BLaER1 treated with 17β-estradiol and CSF1 and Interleukin-3, amounts not matched to agents 10 nM and 100 nM (cell line): Measurements from ENCODE around the gene REN.

ENCODE experiments used
- H3K27ac ChIP-seq, 11 experiments: shearing (Covaris generic); formaldehyde crosslinking; 2 replicates each; pipeline ENCODE4 v1.8.1; 2022
- H3K27me3 ChIP-seq, 11 experiments: shearing (Covaris generic); formaldehyde crosslinking; 2 replicates each; pipeline ENCODE4 v1.8.1; 2022
- H3K36me3 ChIP-seq, 11 experiments: shearing (Covaris generic); formaldehyde crosslinking; 2 replicates each; pipeline ENCODE4 v1.8.1; 2022
- H3K4me1 ChIP-seq, 10 experiments: shearing (Covaris generic); formaldehyde crosslinking; 2 replicates each; pipeline ENCODE4 v1.8.1; 2022
- H3K4me2 ChIP-seq, 11 experiments: shearing (Covaris generic); formaldehyde crosslinking; 2 replicates each; pipeline ENCODE4 v1.8.1; 2022
- H3K4me3 ChIP-seq, 10 experiments: shearing (Covaris generic); formaldehyde crosslinking; 2 replicates each; pipeline ENCODE4 v1.8.1; 2022
- H3K9ac ChIP-seq, 11 experiments: shearing (Covaris generic); formaldehyde crosslinking; 2 replicates each; pipeline ENCODE4 v1.8.1; 2022
- H3K9me3 ChIP-seq, 11 experiments: shearing (Covaris generic); formaldehyde crosslinking; replicated peaks in 1 of 11; 2 replicates each; pipeline ENCODE4 v1.8.1; 2022
- H4K20me1 ChIP-seq, 11 experiments: shearing (Covaris generic); formaldehyde crosslinking; 2 replicates each; pipeline ENCODE4 v1.8.1; 2022
- Cebpa-rat ChIP-seq, 11 experiments: shearing (Covaris generic); IDR thresholded peaks; 2 replicates each; pipeline ENCODE4 v1.8.1; 2022

REN gene

DNA sequence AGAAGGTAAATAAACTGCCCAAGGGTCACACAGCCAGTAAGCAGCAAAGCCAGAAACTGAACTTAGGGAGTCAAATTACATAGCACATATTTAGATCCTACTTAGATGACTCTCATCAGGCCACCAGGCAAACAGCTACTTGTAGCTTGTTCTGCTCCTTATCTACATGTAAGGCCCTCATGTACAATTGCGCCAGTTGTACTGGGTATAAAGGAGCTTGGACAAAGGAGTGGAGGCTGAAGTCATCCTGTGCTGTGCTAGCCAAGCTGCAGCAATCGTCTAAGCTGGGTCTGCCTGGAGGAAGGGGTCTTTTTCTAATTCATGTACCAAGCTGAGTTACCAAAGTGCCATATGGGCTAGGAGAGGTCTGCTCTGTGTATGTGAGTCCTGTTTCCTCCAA is 27.0 kb downstream of the REN start:
- TF ChIP-seq Cebpa-rat (IDR thresholded peaks at IDR 0.05), result no peak
- H4K20me1 ChIP-seq, result no peaks in the 10 kb centered on the region
- no peak overlapping the region for H3K4me2 ChIP-seq
- H3K4me3 ChIP-seq, result no peak overlapping the region
- H3K27me3 ChIP-seq, result no peaks in the 10 kb centered on the region
- H3K4me1 ChIP-seq, result peaks cover 5 to 8% (median 6%) of the 10 kb centered on the region in 10 experiments; a peak in 17 of 20 replicates
- no peak overlapping the region for H3K27ac ChIP-seq
- H3K9ac ChIP-seq, result no peak overlapping the region
- peaks cover 0 to 21% (median 0%) of the 10 kb centered on the region in 11 experiments; a peak in 7 of 22 replicates for H3K36me3 ChIP-seq
- no peaks in the 10 kb centered on the region for H3K9me3 ChIP-seq

DNA sequence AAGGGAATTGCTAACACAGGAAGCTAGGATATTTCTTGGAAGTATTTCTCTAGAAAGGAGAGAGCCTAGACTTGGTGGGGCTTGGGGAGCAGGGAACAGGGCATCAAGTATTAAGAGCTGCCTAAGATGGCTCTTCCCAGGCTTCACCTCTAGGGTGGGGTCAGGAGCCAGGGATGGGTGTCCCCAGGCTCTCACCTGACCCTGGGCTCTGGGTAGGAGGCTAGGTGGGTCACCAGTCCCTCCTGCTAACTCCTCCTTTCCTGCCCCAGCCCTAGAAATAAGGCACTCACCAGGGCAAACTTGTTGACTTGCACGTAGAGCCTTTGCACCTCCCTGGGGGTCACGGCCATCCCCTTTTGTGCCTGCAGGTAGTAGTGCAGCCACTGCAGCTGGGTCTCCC is 29.3 kb downstream of the REN start:
- Histone ChIP-seq H3K9ac (no peak overlapping the region), H3K4me3 (no peak overlapping the region), H3K4me1 (peaks cover 5 to 11% (median 10%) of the 10 kb centered on the region in 10 experiments; a peak in 17 of 20 replicates), H3K36me3 (peaks cover 0 to 21% (median 0%) of the 10 kb centered on the region in 11 experiments; a peak in 7 of 22 replicates), H3K27ac (no peak overlapping the region), H4K20me1 (no peaks in the 10 kb centered on the region), H3K4me2 (no peak overlapping the region), H3K9me3 (no peaks in the 10 kb centered on the region), H3K27me3 (no peaks in the 10 kb centered on the region)
- TF ChIP-seq Cebpa-rat (IDR thresholded peaks at IDR 0.05), result no peak

DNA sequence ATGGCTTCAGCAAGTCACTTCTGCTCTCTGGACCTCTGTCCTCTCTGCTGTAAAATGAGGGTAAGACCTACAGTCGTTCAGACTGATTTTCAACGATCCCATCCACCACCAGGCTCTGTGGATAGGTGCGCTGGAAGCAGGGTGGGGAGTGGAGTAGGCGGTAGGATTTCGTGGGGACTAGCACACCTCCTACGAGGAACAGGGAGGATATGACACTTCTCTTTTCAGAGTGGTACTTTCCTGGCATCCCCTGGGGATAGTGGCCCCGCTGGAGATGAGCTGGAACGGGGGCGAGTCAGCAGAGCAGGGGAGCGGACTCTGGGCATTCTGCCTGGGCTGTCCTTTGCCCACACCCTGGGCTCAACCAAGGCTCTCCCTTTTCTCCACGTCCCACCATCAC is 32.0 kb downstream of the REN start:
- no peak overlapping the region for H3K27ac ChIP-seq
- H4K20me1 ChIP-seq, result no peaks in the 10 kb centered on the region
- peaks cover 0 to 14% (median 0%) of the 10 kb centered on the region in 11 experiments; a peak in 6 of 22 replicates for H3K36me3 ChIP-seq
- no peak overlapping the region for H3K4me3 ChIP-seq
- H3K4me2 ChIP-seq, result peak overlapping the region in 10 of 11 experiments; percentile 25 to 65 (median 50); a peak in 19 of 22 replicates
- no peak for TF ChIP-seq Cebpa-rat (IDR thresholded peaks at IDR 0.05)
- no peaks in the 10 kb centered on the region for H3K9me3 ChIP-seq
- H3K27me3 ChIP-seq, result no peaks in the 10 kb centered on the region
- H3K4me1 ChIP-seq, result peaks cover 5 to 15% (median 10%) of the 10 kb centered on the region in 10 experiments; a peak in 17 of 20 replicates
- no peak overlapping the region for H3K9ac ChIP-seq

DNA sequence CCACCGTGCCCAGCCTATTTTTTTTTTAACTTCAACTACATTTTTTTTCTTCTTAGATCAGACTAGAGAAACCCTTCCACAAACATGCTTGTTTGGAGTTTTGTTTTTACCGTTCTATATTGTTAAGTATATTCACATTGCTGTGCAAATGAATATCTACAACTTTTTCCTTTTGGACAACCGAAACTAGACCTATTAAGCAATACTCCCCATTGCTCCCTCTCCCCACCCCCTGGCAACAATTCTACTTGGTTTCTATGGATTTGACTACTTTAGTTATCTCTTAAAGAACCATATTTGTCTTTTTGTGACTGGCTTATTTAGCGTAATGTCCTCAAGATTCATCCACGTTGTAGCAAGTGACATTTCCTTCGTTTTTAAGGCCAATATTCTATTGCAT is 33.4 kb downstream of the REN start:
- no peaks in the 10 kb centered on the region for H4K20me1 ChIP-seq
- peaks cover 5 to 21% (median 10%) of the 10 kb centered on the region in 10 experiments; a peak in 17 of 20 replicates for H3K4me1 ChIP-seq
- H3K9ac ChIP-seq, result no peak overlapping the region
- no peak overlapping the region for H3K4me2 ChIP-seq
- H3K36me3 ChIP-seq, result 0 out of 22 replicates have a peak, but pooled peaks cover 0 to 6% (median 0%) of the 10 kb centered on the region in 11 experiments
- H3K27ac ChIP-seq, result no peak overlapping the region
- H3K4me3 ChIP-seq, result no peak overlapping the region
- H3K27me3 ChIP-seq, result no peaks in the 10 kb centered on the region
- no peak for TF ChIP-seq Cebpa-rat (IDR thresholded peaks at IDR 0.05)
- no peaks in the 10 kb centered on the region for H3K9me3 ChIP-seq

DNA sequence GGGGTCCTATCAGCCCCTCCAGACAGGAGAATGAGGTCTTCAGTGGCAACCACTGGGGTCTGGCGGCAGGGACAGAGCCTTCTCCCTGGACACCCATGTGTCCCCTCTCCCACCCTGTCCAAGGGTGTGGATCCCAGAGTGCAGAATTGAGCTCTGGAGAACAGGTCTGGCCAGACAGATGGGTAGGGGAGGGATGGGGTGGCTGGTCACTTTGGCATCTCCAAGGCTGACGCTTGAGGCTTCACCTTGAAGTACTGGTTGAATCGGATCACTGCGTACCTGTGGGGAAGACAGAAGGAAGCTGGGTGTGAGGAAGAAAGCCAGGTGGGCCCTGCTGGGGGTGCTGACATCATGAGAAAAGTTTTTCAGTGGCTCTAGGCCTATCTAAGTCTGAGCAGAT is 34.2 kb downstream of the REN start:
- Histone ChIP-seq H3K36me3 (0 out of 22 replicates have a peak, but pooled peaks cover 0 to 2% (median 0%) of the 10 kb centered on the region in 11 experiments), H3K4me3 (no peak overlapping the region), H4K20me1 (no peaks in the 10 kb centered on the region), H3K27me3 (no peaks in the 10 kb centered on the region), H3K9ac (no peak overlapping the region), H3K4me1 (peaks cover 7 to 26% (median 16%) of the 10 kb centered on the region in 10 experiments; a peak in 17 of 20 replicates), H3K27ac (no peak overlapping the region), H3K9me3 (no peaks in the 10 kb centered on the region), H3K4me2 (no peak overlapping the region)
- no peak for TF ChIP-seq Cebpa-rat (IDR thresholded peaks at IDR 0.05)

DNA sequence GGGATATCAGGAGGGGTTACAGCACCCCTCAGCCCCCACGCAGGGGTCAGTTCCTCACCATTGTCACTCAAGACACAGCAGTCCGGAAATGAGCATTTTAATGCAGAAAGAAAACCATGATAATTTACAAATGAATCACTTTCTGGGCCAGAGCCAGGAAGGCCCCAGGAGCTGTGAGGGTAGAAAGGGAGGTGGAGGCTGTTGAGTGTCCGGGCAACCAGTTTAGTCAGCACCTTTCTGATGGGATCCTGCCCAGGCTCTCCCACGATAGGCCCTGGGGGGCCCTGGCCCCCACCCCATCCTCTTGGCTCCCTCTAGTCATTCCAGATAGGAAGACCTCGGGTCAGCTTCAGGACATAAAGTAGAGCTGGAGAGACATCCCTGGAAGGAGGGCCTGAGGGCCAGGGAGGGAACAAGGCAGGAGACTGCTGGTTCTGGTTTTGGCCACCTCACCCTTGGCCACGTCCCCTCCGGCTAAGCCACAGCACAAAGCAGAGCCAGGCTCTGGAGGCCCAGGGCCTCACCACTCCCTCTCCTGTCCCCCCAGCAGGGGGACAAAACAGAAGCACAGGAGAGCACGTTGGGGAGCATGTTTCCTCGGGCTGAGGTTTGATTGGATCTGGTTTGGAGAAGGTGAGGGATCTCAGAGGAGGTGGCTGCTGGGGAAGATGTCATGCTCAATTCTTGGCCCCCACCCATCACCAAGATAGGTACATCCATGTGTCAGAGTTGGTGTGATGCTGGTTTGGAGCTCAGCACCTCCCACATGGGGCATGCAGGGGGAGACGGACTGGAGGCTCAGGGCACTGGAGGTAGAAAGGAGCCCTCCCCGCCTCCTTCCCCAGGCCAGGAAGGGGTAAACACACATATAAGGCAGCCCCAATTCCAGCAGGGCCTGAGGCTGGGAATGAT is 34.9 kb downstream of the REN start:
- Histone ChIP-seq H3K27ac (no peak overlapping the region), H3K4me1 (peaks cover 7 to 33% (median 16%) of the 10 kb centered on the region in 10 experiments; a peak in 17 of 20 replicates), H3K27me3 (no peaks in the 10 kb centered on the region), H3K9me3 (no peaks in the 10 kb centered on the region), H3K36me3 (no peaks in the 10 kb centered on the region), H3K4me3 (no peak overlapping the region), H3K9ac (no peak overlapping the region; a peak in 2 of 22 replicates), H4K20me1 (no peaks in the 10 kb centered on the region), H3K4me2 (no peak overlapping the region)
- no peak for TF ChIP-seq Cebpa-rat (IDR thresholded peaks at IDR 0.05)

DNA sequence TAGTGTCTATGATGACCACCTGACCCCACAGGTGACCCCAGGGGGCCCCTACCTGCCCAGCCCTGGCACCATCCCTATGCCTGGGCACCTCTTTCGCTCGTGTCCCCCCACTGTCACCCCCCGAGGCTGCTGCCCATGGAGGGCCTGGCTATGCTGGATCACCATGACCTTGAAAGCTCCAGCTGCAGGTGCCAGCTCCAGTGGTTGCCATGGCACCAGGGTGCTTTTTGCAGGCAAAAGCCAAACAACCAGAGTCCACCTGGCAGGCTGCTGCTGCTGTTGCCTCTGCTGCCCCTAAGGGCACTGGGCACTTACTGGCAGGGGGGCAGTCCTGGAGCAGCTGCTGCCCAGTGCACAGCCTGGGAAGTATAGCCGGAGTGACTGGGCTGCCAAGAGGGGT is 36.0 kb downstream of the REN start:
- H3K4me3 ChIP-seq, result no peak overlapping the region
- no peaks in the 10 kb centered on the region for H3K27me3 ChIP-seq
- H3K9me3 ChIP-seq, result no peaks in the 10 kb centered on the region
- no peak for TF ChIP-seq Cebpa-rat (IDR thresholded peaks at IDR 0.05)
- H3K27ac ChIP-seq, result no peak overlapping the region
- H3K4me2 ChIP-seq, result no peak overlapping the region
- no peaks in the 10 kb centered on the region for H4K20me1 ChIP-seq
- no peaks in the 10 kb centered on the region for H3K36me3 ChIP-seq
- peaks cover 7 to 38% (median 17%) of the 10 kb centered on the region in 10 experiments; a peak in 17 of 20 replicates for H3K4me1 ChIP-seq
- H3K9ac ChIP-seq, result no peak overlapping the region

DNA sequence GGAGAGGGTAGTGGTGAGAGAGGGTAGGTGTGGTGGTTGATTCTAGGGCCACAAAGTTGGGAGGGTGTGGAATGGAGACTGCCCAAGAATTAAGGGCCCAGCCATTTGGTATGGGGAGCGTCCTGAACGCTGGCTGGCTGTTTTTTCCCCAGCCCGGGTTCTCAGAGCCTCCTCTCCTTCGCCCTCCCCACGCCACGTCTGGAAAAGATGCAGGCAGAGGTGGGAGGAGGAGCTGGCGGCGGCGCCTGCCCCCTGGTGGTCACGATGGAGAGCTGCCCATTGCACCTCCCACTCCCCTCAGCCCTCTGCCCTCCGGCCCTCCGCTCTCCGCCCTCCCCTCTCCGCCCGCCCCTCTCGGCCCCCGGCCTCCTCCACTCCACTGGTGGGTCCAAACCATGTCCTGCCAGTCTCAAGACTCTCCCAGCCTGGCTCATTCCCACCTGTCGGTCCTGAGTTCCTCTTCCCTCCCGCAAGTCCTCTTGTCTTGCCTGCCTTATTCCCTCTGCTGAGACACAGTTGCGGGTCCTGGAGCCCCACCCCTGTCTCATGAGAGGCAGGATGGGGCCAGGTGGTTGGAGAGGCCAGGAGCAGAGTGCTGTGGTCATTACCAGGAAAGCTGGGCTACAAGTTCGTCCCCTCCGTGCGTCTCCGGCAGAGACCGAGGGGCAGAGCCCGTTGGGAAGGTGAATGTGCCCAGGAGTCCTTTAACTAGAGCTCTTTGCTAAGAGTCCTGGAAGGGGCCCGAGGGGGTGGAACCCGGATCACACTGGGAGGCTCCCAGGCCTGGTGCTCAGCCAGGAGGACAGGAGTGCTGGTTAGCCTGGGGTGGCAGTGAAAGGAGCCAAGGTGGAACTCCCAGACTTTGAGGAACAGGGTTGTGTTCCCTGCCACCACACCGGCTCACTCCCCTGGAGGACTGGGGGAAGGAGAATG is 36.9 kb downstream of the REN start:
- H3K27me3 ChIP-seq, result no peaks in the 10 kb centered on the region
- H3K9me3 ChIP-seq, result no peaks in the 10 kb centered on the region
- H3K4me2 ChIP-seq, result peak overlapping the region; percentile 19 to 79 (median 57)
- peak overlapping the region in 1 of 10 experiments; percentile 28; a peak in 1 of 20 replicates for H3K4me3 ChIP-seq
- no peak for TF ChIP-seq Cebpa-rat (IDR thresholded peaks at IDR 0.05)
- peaks cover 4 to 34% (median 11%) of the 10 kb centered on the region in 10 experiments; a peak in 17 of 20 replicates for H3K4me1 ChIP-seq
- H3K36me3 ChIP-seq, result peaks cover 0 to 3% (median 0%) of the 10 kb centered on the region in 11 experiments; a peak in 1 of 22 replicates
- no peaks in the 10 kb centered on the region for H4K20me1 ChIP-seq
- H3K27ac ChIP-seq, result no peak overlapping the region
- H3K9ac ChIP-seq, result peak overlapping the region in 8 of 11 experiments; percentile 28 to 67 (median 50); a peak in 11 of 22 replicates
